ENCODE results near the gene PYGM.

PYGM gene

GRCh38 chr11:64718780-64719124, 41.0 kb downstream of the PYGM start:
- TF ChIP-seq, protein P1, sequence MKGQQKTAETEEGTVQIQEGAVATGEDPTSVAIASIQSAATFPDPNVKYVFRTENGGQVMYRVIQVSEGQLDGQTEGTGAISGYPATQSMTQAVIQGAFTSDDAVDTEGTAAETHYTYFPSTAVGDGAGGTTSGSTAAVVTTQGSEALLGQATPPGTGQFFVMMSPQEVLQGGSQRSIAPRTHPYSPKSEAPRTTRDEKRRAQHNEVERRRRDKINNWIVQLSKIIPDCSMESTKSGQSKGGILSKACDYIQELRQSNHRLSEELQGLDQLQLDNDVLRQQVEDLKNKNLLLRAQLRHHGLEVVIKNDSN (IDR thresholded peaks at IDR 0.05): no peak
- TF ChIP-seq, protein P2, sequence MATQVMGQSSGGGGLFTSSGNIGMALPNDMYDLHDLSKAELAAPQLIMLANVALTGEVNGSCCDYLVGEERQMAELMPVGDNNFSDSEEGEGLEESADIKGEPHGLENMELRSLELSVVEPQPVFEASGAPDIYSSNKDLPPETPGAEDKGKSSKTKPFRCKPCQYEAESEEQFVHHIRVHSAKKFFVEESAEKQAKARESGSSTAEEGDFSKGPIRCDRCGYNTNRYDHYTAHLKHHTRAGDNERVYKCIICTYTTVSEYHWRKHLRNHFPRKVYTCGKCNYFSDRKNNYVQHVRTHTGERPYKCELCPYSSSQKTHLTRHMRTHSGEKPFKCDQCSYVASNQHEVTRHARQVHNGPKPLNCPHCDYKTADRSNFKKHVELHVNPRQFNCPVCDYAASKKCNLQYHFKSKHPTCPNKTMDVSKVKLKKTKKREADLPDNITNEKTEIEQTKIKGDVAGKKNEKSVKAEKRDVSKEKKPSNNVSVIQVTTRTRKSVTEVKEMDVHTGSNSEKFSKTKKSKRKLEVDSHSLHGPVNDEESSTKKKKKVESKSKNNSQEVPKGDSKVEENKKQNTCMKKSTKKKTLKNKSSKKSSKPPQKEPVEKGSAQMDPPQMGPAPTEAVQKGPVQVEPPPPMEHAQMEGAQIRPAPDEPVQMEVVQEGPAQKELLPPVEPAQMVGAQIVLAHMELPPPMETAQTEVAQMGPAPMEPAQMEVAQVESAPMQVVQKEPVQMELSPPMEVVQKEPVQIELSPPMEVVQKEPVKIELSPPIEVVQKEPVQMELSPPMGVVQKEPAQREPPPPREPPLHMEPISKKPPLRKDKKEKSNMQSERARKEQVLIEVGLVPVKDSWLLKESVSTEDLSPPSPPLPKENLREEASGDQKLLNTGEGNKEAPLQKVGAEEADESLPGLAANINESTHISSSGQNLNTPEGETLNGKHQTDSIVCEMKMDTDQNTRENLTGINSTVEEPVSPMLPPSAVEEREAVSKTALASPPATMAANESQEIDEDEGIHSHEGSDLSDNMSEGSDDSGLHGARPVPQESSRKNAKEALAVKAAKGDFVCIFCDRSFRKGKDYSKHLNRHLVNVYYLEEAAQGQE (IDR thresholded peaks at IDR 0.05; ENCODE audit: low read depth): no peak
- no peak for TF ChIP-seq TCF12 (IDR thresholded peaks at IDR 0.05; ENCODE audit: low read depth)
- no peak for TF ChIP-seq EGR1 (IDR thresholded peaks at IDR 0.05)
- TF ChIP-seq CREB1 (IDR thresholded peaks at IDR 0.05; ENCODE audit: low read depth): no peak
- TF ChIP-seq CEBPB (IDR thresholded peaks at IDR 0.05): no peak
- TF ChIP-seq TAF1 (IDR thresholded peaks at IDR 0.05; ENCODE audit: low read depth): no peak

DNA sequence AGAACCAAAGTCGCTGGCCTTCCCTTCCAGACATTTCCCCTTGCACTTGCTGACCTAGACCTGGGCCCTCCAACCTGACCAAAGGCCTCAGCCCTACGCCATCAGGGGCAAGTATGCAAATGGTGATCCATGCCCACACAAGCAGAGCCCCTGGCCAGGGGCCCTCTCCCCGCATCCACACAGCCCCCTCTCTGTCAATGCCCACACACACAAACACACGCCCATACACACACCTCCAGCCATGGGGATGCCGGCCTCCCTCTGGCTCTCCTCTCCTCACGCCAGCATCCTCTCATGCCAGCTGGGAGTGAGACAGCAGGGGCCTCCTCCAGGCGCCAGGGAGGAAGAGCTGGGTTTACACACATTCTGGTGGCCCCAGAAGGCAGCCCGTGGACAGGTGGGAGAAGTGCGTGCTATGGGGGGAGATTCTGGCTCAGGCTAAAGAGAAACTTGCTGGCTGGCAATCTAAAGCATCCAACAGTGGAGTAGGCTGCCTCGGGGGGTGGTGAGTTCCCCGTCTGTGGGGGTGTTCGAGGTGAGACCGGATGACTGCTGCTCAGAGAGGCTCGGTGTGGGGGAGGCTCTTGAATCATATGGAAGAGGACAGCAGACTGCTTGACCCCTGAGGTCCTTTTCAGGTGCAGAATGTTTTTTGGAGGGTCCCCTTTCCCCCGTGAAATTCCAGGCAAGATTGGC, 41.5 kb downstream of the PYGM start:
- TF ChIP-seq, protein P2 (IDR thresholded peaks at IDR 0.05; ENCODE audit: low read depth): no peak
- TF ChIP-seq TEAD4 (IDR thresholded peaks at IDR 0.05) (no peak), MAX (IDR thresholded peaks at IDR 0.05) (no peak), CREB1 (IDR thresholded peaks at IDR 0.05; ENCODE audit: low read depth) (no peak), EGR1 (IDR thresholded peaks at IDR 0.05) (no peak), NFIC (IDR thresholded peaks at IDR 0.05) (no peak), EP300 (IDR thresholded peaks at IDR 0.05; ENCODE audit: borderline replicate concordance) (no peak), ZBTB7A (IDR thresholded peaks at IDR 0.05; ENCODE audit: low read depth) (no peak)
- TF ChIP-seq, protein P1 (IDR thresholded peaks at IDR 0.05): no peak

DNA sequence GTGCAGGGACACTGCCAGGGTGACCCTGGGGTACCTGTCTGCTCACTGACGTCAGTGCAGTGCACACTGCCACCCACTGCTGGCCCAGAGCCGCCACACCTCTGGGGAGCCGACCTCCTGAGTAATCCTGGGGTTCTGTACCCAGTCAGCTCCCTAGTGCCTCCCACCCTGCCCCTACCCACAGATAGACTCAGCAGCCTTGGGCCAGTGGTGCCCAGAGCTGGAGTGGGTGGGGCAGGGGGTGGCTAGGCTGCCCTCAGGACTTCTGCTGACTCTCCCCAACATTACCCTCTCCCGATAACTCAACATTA, 42.6 kb downstream of the PYGM start:
- TF ChIP-seq EP300 (IDR thresholded peaks at IDR 0.05; ENCODE audit: borderline replicate concordance) (no peak), RAD21 (IDR thresholded peaks at IDR 0.05; ENCODE audit: low read depth) (no peak), CREB1 (IDR thresholded peaks at IDR 0.05; ENCODE audit: low read depth) (no peak), TCF12 (IDR thresholded peaks at IDR 0.05; ENCODE audit: low read depth) (no peak), ZBTB7A (IDR thresholded peaks at IDR 0.05; ENCODE audit: low read depth) (no peak), CEBPB (IDR thresholded peaks at IDR 0.05) (no peak), FOXM1 (IDR thresholded peaks at IDR 0.05; ENCODE audit: borderline replicate concordance, low read depth) (no peak), TAF1 (IDR thresholded peaks at IDR 0.05; ENCODE audit: low read depth) (no peak), YY1 (IDR thresholded peaks at IDR 0.05; ENCODE audit: low read depth) (no peak), NFIC (IDR thresholded peaks at IDR 0.05) (no peak), EGR1 (IDR thresholded peaks at IDR 0.05) (no peak), MAX (IDR thresholded peaks at IDR 0.05) (no peak), TEAD4 (IDR thresholded peaks at IDR 0.05) (no peak)
- TF ChIP-seq, protein P2 (IDR thresholded peaks at IDR 0.05; ENCODE audit: low read depth): no peak
- TF ChIP-seq, protein P1 (IDR thresholded peaks at IDR 0.05): no peak

- TF ChIP-seq EGR1 (IDR thresholded peaks at IDR 0.05) (no peak), TEAD4 (IDR thresholded peaks at IDR 0.05) (no peak), CREB1 (IDR thresholded peaks at IDR 0.05; ENCODE audit: low read depth) (no peak), MAX (IDR thresholded peaks at IDR 0.05) (no peak), TAF1 (IDR thresholded peaks at IDR 0.05; ENCODE audit: low read depth) (no peak), RAD21 (IDR thresholded peaks at IDR 0.05; ENCODE audit: low read depth) (no peak), TCF12 (IDR thresholded peaks at IDR 0.05; ENCODE audit: low read depth) (no peak), ZBTB7A (IDR thresholded peaks at IDR 0.05; ENCODE audit: low read depth) (no peak), EP300 (IDR thresholded peaks at IDR 0.05; ENCODE audit: borderline replicate concordance) (no peak), CEBPB (IDR thresholded peaks at IDR 0.05) (no peak), NFIC (IDR thresholded peaks at IDR 0.05) (no peak), FOXM1 (IDR thresholded peaks at IDR 0.05; ENCODE audit: borderline replicate concordance, low read depth) (no peak), YY1 (IDR thresholded peaks at IDR 0.05; ENCODE audit: low read depth) (no peak)
- TF ChIP-seq, protein P2 (IDR thresholded peaks at IDR 0.05; ENCODE audit: low read depth): no peak
- TF ChIP-seq, protein P1 (IDR thresholded peaks at IDR 0.05): no peak
Observed at GRCh38 chr11:64716473-64717267, 43.1 kb downstream of the PYGM start.
